ENCODE measurements around the gene RFC5.

RFC5 gene

DNA sequence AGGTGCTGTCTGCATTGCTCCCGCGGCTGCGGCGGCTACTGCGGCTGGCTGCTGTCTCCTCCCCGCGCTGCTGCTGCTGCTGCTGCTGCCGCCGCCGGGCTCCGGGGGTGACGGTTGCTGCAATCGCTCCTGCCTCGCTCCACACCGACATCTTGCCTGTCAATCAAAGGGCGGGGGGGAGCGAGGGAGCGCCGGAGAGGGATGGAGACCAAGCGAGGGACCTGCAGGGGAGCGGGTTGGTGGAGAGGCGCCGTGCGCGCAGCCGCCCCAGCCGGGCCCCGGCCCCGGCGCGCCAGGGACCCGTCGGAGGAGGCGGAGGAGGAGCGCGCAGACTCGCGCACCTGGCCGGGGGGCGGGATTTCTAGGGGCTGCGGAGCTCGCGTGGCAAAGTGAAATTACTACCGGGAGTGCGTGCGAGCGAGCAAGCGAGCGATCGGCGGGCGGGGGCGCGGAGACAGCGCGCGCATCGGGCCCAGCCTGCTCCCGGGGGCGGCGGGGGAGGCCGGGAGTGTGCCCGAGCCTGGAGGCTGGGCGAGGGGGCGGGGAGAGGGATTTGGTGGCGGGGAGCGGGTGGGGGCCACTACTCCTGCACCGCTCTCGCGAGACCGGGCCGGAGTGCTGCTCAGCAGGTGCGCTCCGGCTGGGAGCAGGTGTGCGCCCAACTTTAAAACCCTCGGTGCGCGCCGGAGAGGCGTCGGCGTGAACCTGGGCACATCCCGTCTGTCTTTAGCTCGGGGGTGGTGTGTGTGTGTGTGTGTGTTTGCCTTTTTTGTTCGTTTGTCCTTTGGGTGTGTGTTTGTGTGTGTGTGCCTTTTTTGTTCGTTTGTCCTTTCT, 47.5 kb upstream of the RFC5 start, which contains the start of gene KSR2 (continued):
- TF ChIP-seq, protein P1, sequence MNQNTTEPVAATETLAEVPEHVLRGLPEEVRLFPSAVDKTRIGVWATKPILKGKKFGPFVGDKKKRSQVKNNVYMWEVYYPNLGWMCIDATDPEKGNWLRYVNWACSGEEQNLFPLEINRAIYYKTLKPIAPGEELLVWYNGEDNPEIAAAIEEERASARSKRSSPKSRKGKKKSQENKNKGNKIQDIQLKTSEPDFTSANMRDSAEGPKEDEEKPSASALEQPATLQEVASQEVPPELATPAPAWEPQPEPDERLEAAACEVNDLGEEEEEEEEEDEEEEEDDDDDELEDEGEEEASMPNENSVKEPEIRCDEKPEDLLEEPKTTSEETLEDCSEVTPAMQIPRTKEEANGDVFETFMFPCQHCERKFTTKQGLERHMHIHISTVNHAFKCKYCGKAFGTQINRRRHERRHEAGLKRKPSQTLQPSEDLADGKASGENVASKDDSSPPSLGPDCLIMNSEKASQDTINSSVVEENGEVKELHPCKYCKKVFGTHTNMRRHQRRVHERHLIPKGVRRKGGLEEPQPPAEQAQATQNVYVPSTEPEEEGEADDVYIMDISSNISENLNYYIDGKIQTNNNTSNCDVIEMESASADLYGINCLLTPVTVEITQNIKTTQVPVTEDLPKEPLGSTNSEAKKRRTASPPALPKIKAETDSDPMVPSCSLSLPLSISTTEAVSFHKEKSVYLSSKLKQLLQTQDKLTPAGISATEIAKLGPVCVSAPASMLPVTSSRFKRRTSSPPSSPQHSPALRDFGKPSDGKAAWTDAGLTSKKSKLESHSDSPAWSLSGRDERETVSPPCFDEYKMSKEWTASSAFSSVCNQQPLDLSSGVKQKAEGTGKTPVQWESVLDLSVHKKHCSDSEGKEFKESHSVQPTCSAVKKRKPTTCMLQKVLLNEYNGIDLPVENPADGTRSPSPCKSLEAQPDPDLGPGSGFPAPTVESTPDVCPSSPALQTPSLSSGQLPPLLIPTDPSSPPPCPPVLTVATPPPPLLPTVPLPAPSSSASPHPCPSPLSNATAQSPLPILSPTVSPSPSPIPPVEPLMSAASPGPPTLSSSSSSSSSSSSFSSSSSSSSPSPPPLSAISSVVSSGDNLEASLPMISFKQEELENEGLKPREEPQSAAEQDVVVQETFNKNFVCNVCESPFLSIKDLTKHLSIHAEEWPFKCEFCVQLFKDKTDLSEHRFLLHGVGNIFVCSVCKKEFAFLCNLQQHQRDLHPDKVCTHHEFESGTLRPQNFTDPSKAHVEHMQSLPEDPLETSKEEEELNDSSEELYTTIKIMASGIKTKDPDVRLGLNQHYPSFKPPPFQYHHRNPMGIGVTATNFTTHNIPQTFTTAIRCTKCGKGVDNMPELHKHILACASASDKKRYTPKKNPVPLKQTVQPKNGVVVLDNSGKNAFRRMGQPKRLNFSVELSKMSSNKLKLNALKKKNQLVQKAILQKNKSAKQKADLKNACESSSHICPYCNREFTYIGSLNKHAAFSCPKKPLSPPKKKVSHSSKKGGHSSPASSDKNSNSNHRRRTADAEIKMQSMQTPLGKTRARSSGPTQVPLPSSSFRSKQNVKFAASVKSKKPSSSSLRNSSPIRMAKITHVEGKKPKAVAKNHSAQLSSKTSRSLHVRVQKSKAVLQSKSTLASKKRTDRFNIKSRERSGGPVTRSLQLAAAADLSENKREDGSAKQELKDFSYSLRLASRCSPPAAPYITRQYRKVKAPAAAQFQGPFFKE (tag by site-specific recombination; IDR thresholded peaks at IDR 0.05; ENCODE audit: borderline replicate concordance), result no peak
- TF ChIP-seq ZNF664 (tag by site-specific recombination; IDR thresholded peaks at IDR 0.05) (no peak), KLF9 (tag by site-specific recombination; IDR thresholded peaks at IDR 0.05; ENCODE audit: low read depth) (peak; percentile 8; the same call in 1 of the 2 replicates), GLIS1 (tag by site-specific recombination; IDR thresholded peaks at IDR 0.05) (peak; percentile 53), ZSCAN16 (tag by site-specific recombination; IDR thresholded peaks at IDR 0.05) (no peak), ZNF544 (tag by site-specific recombination; IDR thresholded peaks at IDR 0.05) (no peak), ZFHX2 (tag by site-specific recombination; conservative IDR thresholded peaks at IDR 0.05) (peak; percentile 95), ZBTB17 (tag by site-specific recombination; IDR thresholded peaks at IDR 0.05) (peak; percentile 31; the same call in 1 of the 2 replicates), ZNF785 (tag by site-specific recombination; IDR thresholded peaks at IDR 0.05) (0 out of 2 replicates have a peak, but pooled peaks have one; percentile 50), ZNF354C (tag by site-specific recombination; IDR thresholded peaks at IDR 0.05; ENCODE audit: borderline replicate concordance, low read depth) (no peak), ZNF560 (tag by site-specific recombination; IDR thresholded peaks at IDR 0.05; ENCODE audit: borderline replicate concordance) (no peak), OSR2 (tag by site-specific recombination; IDR thresholded peaks at IDR 0.05) (peak; percentile 95), OVOL3 (tag by site-specific recombination; IDR thresholded peaks at IDR 0.05) (no peak), GLIS2 (tag by site-specific recombination; IDR thresholded peaks at IDR 0.05) (peak; percentile 51; the same call in 1 of the 2 replicates), ZNF16 (tag by site-specific recombination; IDR thresholded peaks at IDR 0.05; ENCODE audit: low read depth) (no peak), ZNF791 (tag by site-specific recombination; IDR thresholded peaks at IDR 0.05) (0 out of 2 replicates have a peak, but pooled peaks have one; percentile 18)
- TF ChIP-seq, protein P2, sequence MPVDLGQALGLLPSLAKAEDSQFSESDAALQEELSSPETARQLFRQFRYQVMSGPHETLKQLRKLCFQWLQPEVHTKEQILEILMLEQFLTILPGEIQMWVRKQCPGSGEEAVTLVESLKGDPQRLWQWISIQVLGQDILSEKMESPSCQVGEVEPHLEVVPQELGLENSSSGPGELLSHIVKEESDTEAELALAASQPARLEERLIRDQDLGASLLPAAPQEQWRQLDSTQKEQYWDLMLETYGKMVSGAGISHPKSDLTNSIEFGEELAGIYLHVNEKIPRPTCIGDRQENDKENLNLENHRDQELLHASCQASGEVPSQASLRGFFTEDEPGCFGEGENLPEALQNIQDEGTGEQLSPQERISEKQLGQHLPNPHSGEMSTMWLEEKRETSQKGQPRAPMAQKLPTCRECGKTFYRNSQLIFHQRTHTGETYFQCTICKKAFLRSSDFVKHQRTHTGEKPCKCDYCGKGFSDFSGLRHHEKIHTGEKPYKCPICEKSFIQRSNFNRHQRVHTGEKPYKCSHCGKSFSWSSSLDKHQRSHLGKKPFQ (tag by site-specific recombination; IDR thresholded peaks at IDR 0.05), result peak; percentile 54
- TF ChIP-seq, protein P3, sequence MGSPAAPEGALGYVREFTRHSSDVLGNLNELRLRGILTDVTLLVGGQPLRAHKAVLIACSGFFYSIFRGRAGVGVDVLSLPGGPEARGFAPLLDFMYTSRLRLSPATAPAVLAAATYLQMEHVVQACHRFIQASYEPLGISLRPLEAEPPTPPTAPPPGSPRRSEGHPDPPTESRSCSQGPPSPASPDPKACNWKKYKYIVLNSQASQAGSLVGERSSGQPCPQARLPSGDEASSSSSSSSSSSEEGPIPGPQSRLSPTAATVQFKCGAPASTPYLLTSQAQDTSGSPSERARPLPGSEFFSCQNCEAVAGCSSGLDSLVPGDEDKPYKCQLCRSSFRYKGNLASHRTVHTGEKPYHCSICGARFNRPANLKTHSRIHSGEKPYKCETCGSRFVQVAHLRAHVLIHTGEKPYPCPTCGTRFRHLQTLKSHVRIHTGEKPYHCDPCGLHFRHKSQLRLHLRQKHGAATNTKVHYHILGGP (tag by site-specific recombination; IDR thresholded peaks at IDR 0.05), result no peak
- TF ChIP-seq, protein P4, sequence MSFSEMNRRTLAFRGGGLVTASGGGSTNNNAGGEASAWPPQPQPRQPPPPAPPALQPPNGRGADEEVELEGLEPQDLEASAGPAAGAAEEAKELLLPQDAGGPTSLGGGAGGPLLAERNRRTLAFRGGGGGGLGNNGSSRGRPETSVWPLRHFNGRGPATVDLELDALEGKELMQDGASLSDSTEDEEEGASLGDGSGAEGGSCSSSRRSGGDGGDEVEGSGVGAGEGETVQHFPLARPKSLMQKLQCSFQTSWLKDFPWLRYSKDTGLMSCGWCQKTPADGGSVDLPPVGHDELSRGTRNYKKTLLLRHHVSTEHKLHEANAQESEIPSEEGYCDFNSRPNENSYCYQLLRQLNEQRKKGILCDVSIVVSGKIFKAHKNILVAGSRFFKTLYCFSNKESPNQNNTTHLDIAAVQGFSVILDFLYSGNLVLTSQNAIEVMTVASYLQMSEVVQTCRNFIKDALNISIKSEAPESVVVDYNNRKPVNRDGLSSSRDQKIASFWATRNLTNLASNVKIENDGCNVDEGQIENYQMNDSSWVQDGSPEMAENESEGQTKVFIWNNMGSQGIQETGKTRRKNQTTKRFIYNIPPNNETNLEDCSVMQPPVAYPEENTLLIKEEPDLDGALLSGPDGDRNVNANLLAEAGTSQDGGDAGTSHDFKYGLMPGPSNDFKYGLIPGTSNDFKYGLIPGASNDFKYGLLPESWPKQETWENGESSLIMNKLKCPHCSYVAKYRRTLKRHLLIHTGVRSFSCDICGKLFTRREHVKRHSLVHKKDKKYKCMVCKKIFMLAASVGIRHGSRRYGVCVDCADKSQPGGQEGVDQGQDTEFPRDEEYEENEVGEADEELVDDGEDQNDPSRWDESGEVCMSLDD (tag by site-specific recombination; IDR thresholded peaks at IDR 0.05), result 0 out of 2 replicates have a peak, but pooled peaks have one; percentile 65
- TF ChIP-seq, protein P5, sequence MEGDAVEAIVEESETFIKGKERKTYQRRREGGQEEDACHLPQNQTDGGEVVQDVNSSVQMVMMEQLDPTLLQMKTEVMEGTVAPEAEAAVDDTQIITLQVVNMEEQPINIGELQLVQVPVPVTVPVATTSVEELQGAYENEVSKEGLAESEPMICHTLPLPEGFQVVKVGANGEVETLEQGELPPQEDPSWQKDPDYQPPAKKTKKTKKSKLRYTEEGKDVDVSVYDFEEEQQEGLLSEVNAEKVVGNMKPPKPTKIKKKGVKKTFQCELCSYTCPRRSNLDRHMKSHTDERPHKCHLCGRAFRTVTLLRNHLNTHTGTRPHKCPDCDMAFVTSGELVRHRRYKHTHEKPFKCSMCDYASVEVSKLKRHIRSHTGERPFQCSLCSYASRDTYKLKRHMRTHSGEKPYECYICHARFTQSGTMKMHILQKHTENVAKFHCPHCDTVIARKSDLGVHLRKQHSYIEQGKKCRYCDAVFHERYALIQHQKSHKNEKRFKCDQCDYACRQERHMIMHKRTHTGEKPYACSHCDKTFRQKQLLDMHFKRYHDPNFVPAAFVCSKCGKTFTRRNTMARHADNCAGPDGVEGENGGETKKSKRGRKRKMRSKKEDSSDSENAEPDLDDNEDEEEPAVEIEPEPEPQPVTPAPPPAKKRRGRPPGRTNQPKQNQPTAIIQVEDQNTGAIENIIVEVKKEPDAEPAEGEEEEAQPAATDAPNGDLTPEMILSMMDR (tag by site-specific recombination; IDR thresholded peaks at IDR 0.05), result 0 out of 2 replicates have a peak, but pooled peaks have one; percentile 10
- TF ChIP-seq, protein P6, sequence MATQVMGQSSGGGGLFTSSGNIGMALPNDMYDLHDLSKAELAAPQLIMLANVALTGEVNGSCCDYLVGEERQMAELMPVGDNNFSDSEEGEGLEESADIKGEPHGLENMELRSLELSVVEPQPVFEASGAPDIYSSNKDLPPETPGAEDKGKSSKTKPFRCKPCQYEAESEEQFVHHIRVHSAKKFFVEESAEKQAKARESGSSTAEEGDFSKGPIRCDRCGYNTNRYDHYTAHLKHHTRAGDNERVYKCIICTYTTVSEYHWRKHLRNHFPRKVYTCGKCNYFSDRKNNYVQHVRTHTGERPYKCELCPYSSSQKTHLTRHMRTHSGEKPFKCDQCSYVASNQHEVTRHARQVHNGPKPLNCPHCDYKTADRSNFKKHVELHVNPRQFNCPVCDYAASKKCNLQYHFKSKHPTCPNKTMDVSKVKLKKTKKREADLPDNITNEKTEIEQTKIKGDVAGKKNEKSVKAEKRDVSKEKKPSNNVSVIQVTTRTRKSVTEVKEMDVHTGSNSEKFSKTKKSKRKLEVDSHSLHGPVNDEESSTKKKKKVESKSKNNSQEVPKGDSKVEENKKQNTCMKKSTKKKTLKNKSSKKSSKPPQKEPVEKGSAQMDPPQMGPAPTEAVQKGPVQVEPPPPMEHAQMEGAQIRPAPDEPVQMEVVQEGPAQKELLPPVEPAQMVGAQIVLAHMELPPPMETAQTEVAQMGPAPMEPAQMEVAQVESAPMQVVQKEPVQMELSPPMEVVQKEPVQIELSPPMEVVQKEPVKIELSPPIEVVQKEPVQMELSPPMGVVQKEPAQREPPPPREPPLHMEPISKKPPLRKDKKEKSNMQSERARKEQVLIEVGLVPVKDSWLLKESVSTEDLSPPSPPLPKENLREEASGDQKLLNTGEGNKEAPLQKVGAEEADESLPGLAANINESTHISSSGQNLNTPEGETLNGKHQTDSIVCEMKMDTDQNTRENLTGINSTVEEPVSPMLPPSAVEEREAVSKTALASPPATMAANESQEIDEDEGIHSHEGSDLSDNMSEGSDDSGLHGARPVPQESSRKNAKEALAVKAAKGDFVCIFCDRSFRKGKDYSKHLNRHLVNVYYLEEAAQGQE (tag by site-specific recombination; IDR thresholded peaks at IDR 0.05), result no peak
